Type B pancreatic cell (in vitro differentiated cells): ENCODE results near the gene FANCC. TPM values are rescaled to one million over a fixed set of nuclear protein-coding genes. Genes with fewer than 3 reads are reported as not detected.
A peak's percentile ranks its signal among the peaks of the same experiment; 100 is the strongest.

Experiments
- DNase-seq: peaks from one replicate; pipeline ENCODE4 v3.0.0; 2021; ENCODE audit warnings: mixed read lengths; ENCODE audit not compliant: unreplicated experiment; ENCODE audit errors: extremely low spot score
- H3K27ac Mint-ChIP-seq: 2 replicates; pipeline ENCODE4 v1.8.0; 2021; ENCODE audit warnings: mild to moderate bottlenecking, mixed read lengths
- H3K27me3 Mint-ChIP-seq: 2 replicates; pipeline ENCODE4 v1.8.0; 2021; ENCODE audit warnings: mixed read lengths
- H3K36me3 Mint-ChIP-seq: 2 replicates; pipeline ENCODE4 v1.8.0; 2021; ENCODE audit warnings: mixed read lengths
- H3K4me1 Mint-ChIP-seq: one replicate; pipeline ENCODE4 v1.8.0; 2021; ENCODE audit warnings: mixed read lengths; ENCODE audit not compliant: unreplicated experiment
- H3K4me3 Mint-ChIP-seq: 2 replicates; pipeline ENCODE4 v1.8.0; 2021; ENCODE audit warnings: mild to moderate bottlenecking, mixed read lengths
- H3K9me3 Mint-ChIP-seq: 2 replicates; pipeline ENCODE4 v1.8.0; 2021; ENCODE audit warnings: mixed read lengths
- CTCF ChIP-seq: fragments of 200-600 bp; sonication (generic); conservative IDR thresholded peaks from 2 replicates; pipeline ENCODE4 v1.5.0; 2021; ENCODE audit warnings: antibody characterized with exemption, mild to moderate bottlenecking
- long read RNA-seq: library from polyadenylated mRNA; unstranded; transcript quantifications from one replicate; pipeline ENCODE4 v2.0.0, GENCODE V29; 2020
- total RNA-seq: library from RNA; stranded (reverse); gene quantifications from 2 replicates; pipeline ENCODE4 v1.2.1, GENCODE V29; 2021; ENCODE audit warnings: low replicate concordance

The FANCC gene, protein sequence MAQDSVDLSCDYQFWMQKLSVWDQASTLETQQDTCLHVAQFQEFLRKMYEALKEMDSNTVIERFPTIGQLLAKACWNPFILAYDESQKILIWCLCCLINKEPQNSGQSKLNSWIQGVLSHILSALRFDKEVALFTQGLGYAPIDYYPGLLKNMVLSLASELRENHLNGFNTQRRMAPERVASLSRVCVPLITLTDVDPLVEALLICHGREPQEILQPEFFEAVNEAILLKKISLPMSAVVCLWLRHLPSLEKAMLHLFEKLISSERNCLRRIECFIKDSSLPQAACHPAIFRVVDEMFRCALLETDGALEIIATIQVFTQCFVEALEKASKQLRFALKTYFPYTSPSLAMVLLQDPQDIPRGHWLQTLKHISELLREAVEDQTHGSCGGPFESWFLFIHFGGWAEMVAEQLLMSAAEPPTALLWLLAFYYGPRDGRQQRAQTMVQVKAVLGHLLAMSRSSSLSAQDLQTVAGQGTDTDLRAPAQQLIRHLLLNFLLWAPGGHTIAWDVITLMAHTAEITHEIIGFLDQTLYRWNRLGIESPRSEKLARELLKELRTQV
- total RNA-seq = 13.0 and 19.2 TPM in 2 replicates
- long read RNA-seq, full-length matches to known transcripts = 7 of 21 reads
- long read RNA-seq, partial matches to known transcripts = 5 of 21 reads
- long read RNA-seq, other reads (novel, unspliced or antisense) = 9 of 21 reads

DNA sequence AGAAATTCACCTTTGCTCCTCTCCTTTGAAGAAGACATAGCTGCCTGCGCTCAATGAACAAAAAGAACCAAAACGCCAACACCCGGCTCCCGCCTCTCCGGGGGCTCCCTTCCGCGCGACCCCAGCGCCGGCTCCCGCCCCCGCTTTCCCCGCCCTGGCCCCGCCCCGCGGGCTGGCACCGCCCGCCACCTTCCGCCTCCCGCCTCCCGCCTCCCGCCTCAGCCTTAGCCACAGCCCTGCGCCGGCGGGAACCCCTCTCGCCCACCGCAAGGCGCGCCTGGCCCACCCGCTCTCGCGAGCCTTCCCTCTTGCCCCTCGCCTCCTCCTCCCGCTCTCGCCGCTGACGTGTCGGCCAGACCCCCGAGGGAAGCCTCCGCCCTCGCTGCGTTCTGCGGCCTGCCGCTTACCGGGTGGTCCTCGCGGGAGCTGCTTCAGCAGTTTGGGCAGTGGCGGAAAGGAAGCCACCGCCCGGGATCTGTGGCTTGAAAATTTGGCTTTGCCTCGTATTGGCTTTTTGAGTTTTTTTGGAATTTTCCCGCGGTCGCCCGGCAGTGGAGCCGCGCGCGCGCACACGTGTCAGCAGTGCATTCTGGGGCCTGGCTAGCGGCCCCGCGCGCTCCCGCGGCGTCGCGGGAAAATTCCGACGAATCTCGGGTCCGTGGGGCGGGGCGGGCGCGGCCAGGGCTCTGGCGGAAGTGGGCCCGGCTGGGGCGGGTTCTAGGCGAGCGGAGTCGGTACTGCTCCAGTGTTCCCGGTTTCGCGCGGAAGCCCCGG, at the start of gene FANCC:
TSS of gene FANCC (minus strand) at position 591 of the 774 bp plus-strand sequence. CDS start 68,418 bp downstream, outside the sequence.
- H3K9me3 Mint-ChIP-seq = no peaks in the 10 kb centered on the region
- H3K36me3 Mint-ChIP-seq = no peaks in the 10 kb centered on the region
- DNase-seq = peak; percentile 97
- no peaks in the 10 kb centered on the region for H3K27me3 Mint-ChIP-seq
- H3K4me3 Mint-ChIP-seq = peak within 1 kb of the TSS; percentile 93
- H3K27ac Mint-ChIP-seq = peak within 1 kb of the TSS; percentile 88
- TF ChIP-seq CTCF = no peak
- H3K4me1 Mint-ChIP-seq = peaks cover 19% of the 10 kb centered on the region

DNA sequence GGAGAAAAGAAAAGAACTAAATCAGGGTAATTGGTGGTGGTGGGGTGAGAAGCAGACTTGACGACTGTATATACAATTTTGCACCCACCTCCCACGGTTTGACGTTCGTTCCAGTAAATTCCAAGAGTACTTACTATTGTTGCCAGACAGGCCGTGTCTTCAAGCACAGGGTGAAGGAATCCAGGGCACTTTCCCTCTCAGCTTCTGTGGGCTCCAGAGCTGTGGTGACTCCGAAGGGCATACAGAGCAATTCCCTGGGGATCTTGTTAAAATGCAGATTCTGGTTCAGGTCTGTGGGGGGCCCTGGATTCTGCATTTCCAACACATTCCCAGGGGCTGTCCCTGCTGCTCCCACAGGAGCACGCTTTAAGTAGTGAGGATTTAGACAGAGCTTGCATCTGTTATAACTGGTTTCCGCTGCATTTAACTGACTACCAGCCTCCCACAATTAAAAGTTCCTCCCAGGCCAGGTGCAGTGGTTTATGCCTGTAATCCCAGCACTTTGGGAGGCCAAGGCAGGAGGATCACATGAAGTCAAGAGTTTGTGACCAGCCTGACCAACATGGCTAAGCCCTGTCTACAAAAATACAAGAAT, 49.3 kb upstream of the FANCC start:
- Mint-ChIP-seq H3K4me1 (peaks cover 18% of the 10 kb centered on the region), H3K27me3 (peaks cover 5% of the 10 kb centered on the region), H3K9me3 (peaks cover 4% of the 10 kb centered on the region), H3K36me3 (no peaks in the 10 kb centered on the region), H3K4me3 (no peak overlapping the region), H3K27ac (no peak overlapping the region)
- TF ChIP-seq CTCF = no peak
- no peak for DNase-seq

DNA sequence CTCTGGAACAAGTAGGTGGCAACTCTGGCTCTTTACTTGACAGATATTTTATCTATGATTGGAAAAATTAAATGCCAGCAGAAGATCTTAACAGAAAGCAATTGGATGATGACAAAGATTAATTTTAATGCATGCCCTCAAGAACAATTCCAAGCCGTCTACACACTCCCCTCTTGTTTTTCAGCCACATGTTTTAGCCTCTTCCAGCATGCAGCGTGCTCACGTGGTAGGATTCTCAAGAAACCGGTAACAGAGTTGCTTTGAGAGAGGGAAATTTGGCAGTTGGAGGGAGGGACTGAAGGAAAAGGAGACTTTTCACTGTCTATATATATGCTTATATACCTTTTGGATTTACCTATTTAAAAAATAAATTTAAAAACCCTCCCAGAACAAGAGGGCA, 48.3 kb upstream of the FANCC start:
- no peak for TF ChIP-seq CTCF
- peaks cover 5% of the 10 kb centered on the region for H3K27me3 Mint-ChIP-seq
- peaks cover 4% of the 10 kb centered on the region for H3K9me3 Mint-ChIP-seq
- H3K36me3 Mint-ChIP-seq = no peaks in the 10 kb centered on the region
- no peak for DNase-seq
- H3K4me1 Mint-ChIP-seq = peaks cover 23% of the 10 kb centered on the region
- H3K27ac Mint-ChIP-seq = no peak overlapping the region
- no peak overlapping the region for H3K4me3 Mint-ChIP-seq

GRCh38 chr9:95363051-95363841, 45.7 kb upstream of the FANCC start:
- Mint-ChIP-seq H3K4me1 (peaks cover 23% of the 10 kb centered on the region), H3K4me3 (peak overlapping the region; percentile 48), H3K9me3 (peaks cover under 1% of the 10 kb centered on the region), H3K27me3 (peaks cover 5% of the 10 kb centered on the region), H3K27ac (peak overlapping the region; percentile 27), H3K36me3 (no peaks in the 10 kb centered on the region)
- no peak for DNase-seq
- TF ChIP-seq CTCF = no peak
